ENCODE data around the gene SPIRE2.

The SPIRE2 gene

GRCh38 chr16:89918453-89919347 is 90.4 kb downstream of the SPIRE2 start, which contains the start of gene MC1R:
Gene MC1R, plus strand, starts transcription at chr16:89918862. Its CDS starts 397 bp downstream, at chr16:89919259.
- H3K4me3 ChIP-seq (ENCODE audit: low read depth, low read length) = peak within 1 kb of the TSS; percentile 75
- H3K9me3 ChIP-seq (ENCODE audit: control insufficient read depth, insufficient read depth, low read length) = no peaks in the 10 kb centered on the region
- peak within 1 kb of the TSS; percentile 47 for H3K9ac ChIP-seq (ENCODE audit: low read depth, low read length)
- peaks cover 10% of the 10 kb centered on the region for H3K27me3 ChIP-seq (ENCODE audit: control insufficient read depth, insufficient read depth, low read length)
- peaks cover 7% of the 10 kb centered on the region for H3K4me1 ChIP-seq (ENCODE audit: control insufficient read depth, insufficient read depth, low read length)
- H3K36me3 ChIP-seq (ENCODE audit: control insufficient read depth, insufficient read depth, low read length) = peaks cover 3% of the 10 kb centered on the region

GRCh38 chr16:89919535-89920406 is 91.5 kb downstream of the SPIRE2 start:
- peaks cover 7% of the 10 kb centered on the region for H3K4me1 ChIP-seq (ENCODE audit: control insufficient read depth, insufficient read depth, low read length)
- no peak overlapping the region for H3K9ac ChIP-seq (ENCODE audit: low read depth, low read length)
- H3K27me3 ChIP-seq (ENCODE audit: control insufficient read depth, insufficient read depth, low read length) = peaks cover 10% of the 10 kb centered on the region
- H3K9me3 ChIP-seq (ENCODE audit: control insufficient read depth, insufficient read depth, low read length) = no peaks in the 10 kb centered on the region
- H3K4me3 ChIP-seq (ENCODE audit: low read depth, low read length) = no peak overlapping the region
- peaks cover 3% of the 10 kb centered on the region for H3K36me3 ChIP-seq (ENCODE audit: control insufficient read depth, insufficient read depth, low read length)

- Histone ChIP-seq H3K27me3 (ENCODE audit: control insufficient read depth, insufficient read depth, low read length) (peaks cover 10% of the 10 kb centered on the region), H3K4me1 (ENCODE audit: control insufficient read depth, insufficient read depth, low read length) (peaks cover 7% of the 10 kb centered on the region), H3K9ac (ENCODE audit: low read depth, low read length) (no peak overlapping the region), H3K4me3 (ENCODE audit: low read depth, low read length) (no peak overlapping the region), H3K9me3 (ENCODE audit: control insufficient read depth, insufficient read depth, low read length) (no peaks in the 10 kb centered on the region), H3K36me3 (ENCODE audit: control insufficient read depth, insufficient read depth, low read length) (peaks cover 3% of the 10 kb centered on the region)
These were observed 92.4 kb downstream of the SPIRE2 start for GRCh38 chr16:89920723-89921122.

Data from iPS-15b (cell line).